IMR-90 (cell line): Measurements from ENCODE around the gene PC. TPM values are rescaled to one million over a fixed set of nuclear protein-coding genes. Genes with fewer than 3 reads are reported as not detected.

Experiments
- ATAC-seq: fragments of 200-7000 bp; cut with Tn5 transposase; 2 replicates; pipeline ENCODE4 v1.9.1; 2020; ENCODE audit warnings: low read depth, mild to moderate bottlenecking, moderate library complexity
- BruUV-seq: library from RNA; stranded (reverse); fragments of 400-500 nt; replicated peaks from 2 replicates; lab custom pipeline; 2021; lab: Mats Ljungman, UMichigan
- CTCF ChIA-PET: fragments of 300-600 bp; formaldehyde crosslinking; extraction: SDS; loops from one replicate; lab custom pipeline; 2021; ENCODE audit warnings: antibody characterized with exemption; lab: Yijun Ruan, JAX
- POLR2A ChIA-PET: fragments of 300-600 bp; sonication (Branson Sonifier 250); formaldehyde crosslinking; loops from one replicate; lab custom pipeline; 2022; ENCODE audit warnings: antibody characterized with exemption; ENCODE audit not compliant: unreplicated experiment; lab: Charles Lee
- DNase-seq: peaks from one replicate; pipeline ENCODE4 v3.0.0; 2013
- H2AFZ ChIP-seq: replicated peaks from 2 replicates; pipeline ENCODE3; 2013; ENCODE audit warnings: low read length, mild to moderate bottlenecking; ENCODE audit not compliant: poor library complexity
- H2AK5ac ChIP-seq: 2 replicates; pipeline ENCODE4 v1.6.1; 2013; ENCODE audit warnings: low read depth, low read length, inconsistent platforms
- H2AK9ac ChIP-seq: replicated peaks from 2 replicates; pipeline ENCODE3; 2013; ENCODE audit warnings: mild to moderate bottlenecking, low read depth, low read length, moderate library complexity; ENCODE audit not compliant: poor library complexity
- H2BK120ac ChIP-seq: 2 replicates; pipeline ENCODE4 v1.6.1; 2013; ENCODE audit warnings: low read depth, low read length, inconsistent platforms
- H2BK15ac ChIP-seq: 3 replicates; pipeline ENCODE4 v1.6.1; 2013; ENCODE audit warnings: low read depth, low read length, inconsistent platforms
- H2BK20ac ChIP-seq: 2 replicates; pipeline ENCODE4 v1.6.1; 2013; ENCODE audit warnings: low read depth, mild to moderate bottlenecking, inconsistent platforms, low read length, moderate library complexity
- H2BK5ac ChIP-seq: 2 replicates; pipeline ENCODE4 v1.6.1; 2013; ENCODE audit warnings: mild to moderate bottlenecking, low read depth, low read length, inconsistent platforms; ENCODE audit not compliant: poor library complexity, severe bottlenecking
- H3K14ac ChIP-seq: replicated peaks from 2 replicates; pipeline ENCODE4 v1.6.1; 2013; ENCODE audit warnings: low read depth, low read length, inconsistent platforms
- H3K18ac ChIP-seq: 2 replicates; pipeline ENCODE4 v1.6.1; 2013; ENCODE audit warnings: low read depth, low read length, control low read depth
- H3K23ac ChIP-seq: 2 replicates; pipeline ENCODE4 v1.6.1; 2013; ENCODE audit warnings: low read depth, low read length, inconsistent platforms
- H3K27ac ChIP-seq: 2 replicates; pipeline ENCODE4 v1.5.1; 2013; ENCODE audit warnings: mild to moderate bottlenecking, control low read depth, low read length; ENCODE audit not compliant: insufficient read depth
- H3K27me3 ChIP-seq: 2 replicates; pipeline ENCODE4 v1.6.1; 2013; ENCODE audit warnings: low read length; ENCODE audit not compliant: control insufficient read depth, insufficient read depth
- H3K36me3 ChIP-seq: 2 replicates; pipeline ENCODE4 v1.6.1; 2013; ENCODE audit warnings: low read length, mixed read lengths; ENCODE audit not compliant: control insufficient read depth, insufficient read depth
- H3K4ac ChIP-seq: 2 replicates; pipeline ENCODE4 v1.6.1; 2013; ENCODE audit warnings: low read depth, low read length, inconsistent platforms
- H3K4me1 ChIP-seq: 2 replicates; pipeline ENCODE4 v1.6.1; 2013; ENCODE audit warnings: low read length, mixed read lengths; ENCODE audit not compliant: control insufficient read depth, insufficient read depth
- H3K4me2 ChIP-seq: 2 replicates; pipeline ENCODE4 v1.6.1; 2013; ENCODE audit warnings: low read depth, mild to moderate bottlenecking, control low read depth, low read length, moderate library complexity
- H3K4me3 ChIP-seq: 2 replicates; pipeline ENCODE4 v1.5.1; 2013; ENCODE audit warnings: low read depth, mild to moderate bottlenecking, control low read depth, low read length, moderate library complexity; ENCODE audit not compliant: insufficient read depth
- H3K56ac ChIP-seq: 2 replicates; pipeline ENCODE4 v1.6.1; 2013; ENCODE audit warnings: low read length, inconsistent platforms; ENCODE audit not compliant: insufficient read depth; ENCODE audit errors: extremely low read depth
- H3K79me1 ChIP-seq, 2 experiments: 2 replicates each; pipeline ENCODE4 v1.6.1; 2013; ENCODE audit warnings: low read length in 2 of 2, inconsistent platforms in 1 of 2, low read depth in 1 of 2
- H3K9ac ChIP-seq: 2 replicates; pipeline ENCODE4 v1.6.1; 2013; ENCODE audit warnings: low read depth, low read length, control low read depth
- H3K9me1 ChIP-seq: 2 replicates; pipeline ENCODE4 v1.6.1; 2013; ENCODE audit warnings: low read length, inconsistent platforms; ENCODE audit not compliant: insufficient read depth
- H3K9me3 ChIP-seq: 2 replicates; pipeline ENCODE4 v1.6.1; 2013; ENCODE audit warnings: low read length; ENCODE audit not compliant: control insufficient read depth, insufficient read depth
- H4K20me1 ChIP-seq: 2 replicates; pipeline ENCODE4 v1.6.1; 2013; ENCODE audit warnings: low read length, inconsistent platforms; ENCODE audit not compliant: insufficient read depth
- H4K5ac ChIP-seq: 2 replicates; pipeline ENCODE4 v1.6.1; 2013; ENCODE audit warnings: mild to moderate bottlenecking, low read depth, low read length, control low read depth
- H4K8ac ChIP-seq, 2 experiments: 2 replicates each; pipeline ENCODE4 v1.6.1; 2013; ENCODE audit warnings: low read depth in 2 of 2, low read length in 2 of 2, control low read depth in 1 of 2, inconsistent platforms in 1 of 2
- H4K91ac ChIP-seq: 2 replicates; pipeline ENCODE4 v1.6.1; 2013; ENCODE audit warnings: low read depth, low read length, inconsistent platforms; ENCODE audit not compliant: insufficient read depth
- BHLHE40 ChIP-seq: fragments of 150-350 bp; IDR thresholded peaks from 2 replicates; pipeline ENCODE4 v1.6.1; 2016; ENCODE audit warnings: mild to moderate bottlenecking, low read depth, low read length
- CHD1 ChIP-seq: IDR thresholded peaks from 2 replicates; pipeline ENCODE4 v1.6.1; 2012; ENCODE audit warnings: low read depth, low read length, improper control_type of control experiment
- CTCF ChIP-seq: conservative IDR thresholded peaks from 2 replicates; pipeline ENCODE4 v1.5.1; 2012; ENCODE audit warnings: mild to moderate bottlenecking, low read depth, low read length, improper control_type of control experiment
- FOS ChIP-seq: fragments of 150-350 bp; IDR thresholded peaks from 2 replicates; pipeline ENCODE4 v1.6.1; 2016; ENCODE audit warnings: low read depth, low read length
- MAFK ChIP-seq: IDR thresholded peaks from 2 replicates; pipeline ENCODE4 v1.6.1; 2012; ENCODE audit warnings: low read depth, low read length, improper control_type of control experiment
- RCOR1 ChIP-seq: IDR thresholded peaks from 2 replicates; pipeline ENCODE4 v1.6.1; 2012; ENCODE audit warnings: mild to moderate bottlenecking, low read length, improper control_type of control experiment; ENCODE audit not compliant: insufficient replicate concordance
- WGBS, 2 experiments: methylation state at CpG; one replicate each; pipeline versions ENCODE4 v1.1.5 to v1.1.7; 2013; ENCODE audit warnings: missing lambda C conversion rate in 2 of 2; ENCODE audit not compliant: insufficient read length in 1 of 2; ENCODE audit errors: extremely low coverage in 2 of 2; 5-methylcytosine and 5-hydroxymethylcytosine counted together
- dilution Hi-C: fragments of 300-500 bp; cut with HindIII; formaldehyde crosslinking; loops from one replicate; pipeline ENCODE4 v1.14.3; 2018; ENCODE audit warnings: low sequenced_read_pairs; ENCODE audit not compliant: unreplicated experiment
- in situ Hi-C: fragments of 300-500 bp; cut with MboI; formaldehyde crosslinking; loops from 3 replicates; pipeline ENCODE4 v1.14.3; 2019; ENCODE audit warnings: low sequenced_read_pairs, inconsistent platforms, mixed read lengths
- intact Hi-C: fragments of 100-400 bp; cut with micrococcal nuclease; formaldehyde crosslinking; loops from 2 replicates; pipeline ENCODE4 v1.10.0; 2022
- polyA plus RNA-seq, 3 experiments: library from polyadenylated mRNA; depleted of rRNA; stranded (reverse); fragments of >200 nt; gene quantifications; 2 replicates each; pipeline ENCODE4 v1.2.3, GENCODE V29; 2012; ENCODE audit warnings: low replicate concordance in 1 of 3
- total RNA-seq: library from RNA; depleted of rRNA; stranded (reverse); fragments of >200 nt; gene quantifications from 2 replicates; pipeline ENCODE4 v1.2.3, GENCODE V29; 2012

The PC gene
- total and polyA plus RNA-seq, 2 of the 4 experiments (the other 2 are of a cell fraction): 13.6 to 15.7 TPM

- dilution Hi-C loops: no loop called here
- H3K9me3 ChIP-seq: no peaks in the 10 kb centered on the region
- no peak overlapping the region for H3K9ac ChIP-seq
- H3K56ac ChIP-seq: no peak overlapping the region
- no peak overlapping the region for H4K91ac ChIP-seq
- H3K36me3 ChIP-seq: peaks cover 24% of the 10 kb centered on the region; the same call in 1 of the 2 replicates
- BruUV-seq: no TSS peak
- H4K5ac ChIP-seq: no peak overlapping the region
- 0 out of 2 replicates have a peak overlapping the region, but pooled peaks have one; percentile 56 for H3K23ac ChIP-seq
- no peaks in the 10 kb centered on the region for H4K20me1 ChIP-seq
- no peak overlapping the region for H3K4me3 ChIP-seq
- ChIA-PET POLR2A (no interaction called here), CTCF (no interaction called here)
- H3K79me1 ChIP-seq: peaks cover 0 to 5% of the 10 kb centered on the region in 2 experiments; a peak in 1 of 4 replicates
- WGBS, 2 experiments: 100% methylated on average over 1 of the region's 6 CpGs; no CpG with 5 or more reads in 1 of the 2 experiments
- peaks cover 14% of the 10 kb centered on the region for H3K4me1 ChIP-seq
- H2AK9ac ChIP-seq: no peak overlapping the region
- no peak overlapping the region for H2BK5ac ChIP-seq
- no peak overlapping the region for H3K4me2 ChIP-seq
- H2AK5ac ChIP-seq: no peak overlapping the region
- intact Hi-C loops: no loop called here
- no peak for TF ChIP-seq CHD1
- TF ChIP-seq CTCF: no peak
- no peak for TF ChIP-seq FOS
- TF ChIP-seq RCOR1: no peak
- no peak for TF ChIP-seq BHLHE40
- TF ChIP-seq MAFK: no peak
- DNase-seq: no peak
- H2BK20ac ChIP-seq: no peak overlapping the region
- ATAC-seq: no peak
- no peak overlapping the region for H2AFZ ChIP-seq
- H4K8ac ChIP-seq: no peak overlapping the region
- H2BK15ac ChIP-seq: no peak overlapping the region
- no peak overlapping the region for H3K27ac ChIP-seq
- H3K27me3 ChIP-seq: no peaks in the 10 kb centered on the region
- H3K14ac ChIP-seq: no peak overlapping the region
- H3K9me1 ChIP-seq: no peaks in the 10 kb centered on the region; the same call in none of the 2 replicates
- H2BK120ac ChIP-seq: no peak overlapping the region
- in situ Hi-C loops: no loop called here
- no peak overlapping the region for H3K4ac ChIP-seq
- H3K18ac ChIP-seq: no peak overlapping the region
These were observed 84.0 kb downstream of the PC start for GRCh38 chr11:66874232-66874631.
